Suprapubic skin (tissue), 4 donors: Measurements from ENCODE around the gene UBIAD1. TPM values are rescaled to one million over a fixed set of nuclear protein-coding genes. Genes with fewer than 3 reads are reported as not detected.

Experiments used
- DNase-seq, 2 donors: peaks; one replicate each; pipeline ENCODE4 v3.0.0-alpha.2; 2019; ENCODE audit warnings: low spot score in 2 of 2
- H3K27ac ChIP-seq: fragments of 200-600 bp; sonication (generic); one replicate; pipeline ENCODE4 v1.5.1; 2019
- H3K27me3 ChIP-seq: fragments of 200-600 bp; sonication (generic); one replicate; pipeline ENCODE4 v1.5.1; 2019
- H3K36me3 ChIP-seq: fragments of 200-600 bp; sonication (generic); one replicate; pipeline ENCODE4 v1.5.1; 2019
- H3K4me1 ChIP-seq: fragments of 200-600 bp; sonication (generic); one replicate; pipeline ENCODE4 v1.5.1; 2019
- H3K4me3 ChIP-seq: fragments of 200-600 bp; sonication (generic); one replicate; pipeline ENCODE4 v1.5.1; 2019; ENCODE audit warnings: mild to moderate bottlenecking
- H3K9me3 ChIP-seq: fragments of 200-600 bp; sonication (generic); one replicate; pipeline ENCODE4 v1.5.1; 2019
- EP300 ChIP-seq: sonication (generic); formaldehyde crosslinking; IDR thresholded peaks from one replicate; pipeline ENCODE4 v1.6.1; 2017; ENCODE audit warnings: antibody characterized with exemption
- POLR2A ChIP-seq, 2 donors: fragments of 450-650 bp; IDR thresholded peaks; one replicate each; pipeline ENCODE4 v1.6.1; 2017; ENCODE audit warnings: antibody characterized with exemption in 2 of 2, mild to moderate bottlenecking in 2 of 2, moderate library complexity in 2 of 2
- POLR2AphosphoS5 ChIP-seq, 3 donors: sonication (generic); formaldehyde crosslinking; IDR thresholded peaks; one replicate each; pipeline ENCODE4 v1.6.1; 2017; ENCODE audit warnings: antibody characterized with exemption in 3 of 3
- WGBS: methylation state at CpG from one replicate; pipeline ENCODE4 v1.1.5; 2018; 5-methylcytosine and 5-hydroxymethylcytosine counted together
- total RNA-seq, 4 donors: library from RNA; depleted of rRNA; stranded (reverse); fragments of >200 nt; gene quantifications; one replicate each; pipeline ENCODE4 v1.1.0, GENCODE V29; 2016
- TF ChIP-seq, protein P1 (sequence below), 2 donors: fragments of 200-600 bp in 1 of 2; fragments of 450-650 bp in 1 of 2; sonication (generic) in 1 of 2; IDR thresholded peaks; one replicate each; pipeline ENCODE4 v1.5.1; 2016 to 2019; ENCODE audit warnings: antibody characterized with exemption in 2 of 2, mild to moderate bottlenecking in 1 of 2, moderate library complexity in 1 of 2

The UBIAD1 gene
- total RNA-seq, 4 donors from 2014 or later, result 17.1 to 26.8 (median 19.6) TPM

DNA sequence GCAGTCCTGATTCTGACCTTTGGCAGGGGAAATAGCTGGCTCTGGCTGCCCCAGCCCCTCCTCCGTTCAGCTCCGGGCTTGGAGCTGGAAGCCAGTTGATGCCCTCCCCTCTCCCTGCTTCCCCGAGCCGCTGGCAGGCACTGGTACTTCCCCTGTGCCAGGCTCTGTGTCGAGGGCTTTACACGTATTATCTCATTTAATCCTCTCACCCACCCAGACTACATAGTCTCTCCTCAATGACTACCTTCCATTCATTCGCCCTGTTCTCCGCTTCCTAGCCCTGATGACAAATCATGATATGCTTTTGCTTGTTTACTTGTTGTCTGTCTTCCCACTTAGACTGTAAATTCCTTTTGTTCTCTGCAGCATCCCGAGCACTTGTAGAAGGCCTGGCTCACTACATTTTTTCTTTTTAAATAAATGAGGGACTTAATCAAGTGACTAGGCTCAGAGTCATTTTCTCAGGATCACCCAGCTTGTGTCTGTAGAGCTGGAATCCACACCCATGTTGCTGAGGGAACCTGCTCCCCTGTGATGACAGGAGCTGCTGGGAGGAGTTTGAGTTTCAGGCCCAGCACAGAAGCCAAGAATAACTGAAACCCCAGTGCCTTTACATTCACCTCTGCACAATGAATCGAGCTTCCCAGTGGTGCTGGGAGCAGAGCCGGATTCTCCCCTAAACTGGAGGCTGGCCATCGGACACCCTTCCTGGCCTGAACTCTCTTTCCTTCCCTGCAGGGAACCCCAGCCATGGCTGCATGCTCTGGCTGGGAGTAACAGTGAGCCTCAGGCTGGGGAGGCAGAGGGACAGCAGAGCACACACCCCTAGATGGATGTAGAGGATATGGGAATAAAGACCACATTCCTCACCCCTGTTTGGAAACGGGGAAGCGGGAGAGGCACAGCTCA, 58.3 kb downstream of the UBIAD1 start:
- H3K27ac ChIP-seq, result peak overlapping the region; percentile 24
- H3K4me3 ChIP-seq, result no peak overlapping the region
- no peak for TF ChIP-seq EP300
- no peak for TF ChIP-seq POLR2AphosphoS5 (IDR thresholded peaks at IDR 0.05)
- no peak for TF ChIP-seq POLR2A (IDR thresholded peaks at IDR 0.05)
- TF ChIP-seq, protein P1, sequence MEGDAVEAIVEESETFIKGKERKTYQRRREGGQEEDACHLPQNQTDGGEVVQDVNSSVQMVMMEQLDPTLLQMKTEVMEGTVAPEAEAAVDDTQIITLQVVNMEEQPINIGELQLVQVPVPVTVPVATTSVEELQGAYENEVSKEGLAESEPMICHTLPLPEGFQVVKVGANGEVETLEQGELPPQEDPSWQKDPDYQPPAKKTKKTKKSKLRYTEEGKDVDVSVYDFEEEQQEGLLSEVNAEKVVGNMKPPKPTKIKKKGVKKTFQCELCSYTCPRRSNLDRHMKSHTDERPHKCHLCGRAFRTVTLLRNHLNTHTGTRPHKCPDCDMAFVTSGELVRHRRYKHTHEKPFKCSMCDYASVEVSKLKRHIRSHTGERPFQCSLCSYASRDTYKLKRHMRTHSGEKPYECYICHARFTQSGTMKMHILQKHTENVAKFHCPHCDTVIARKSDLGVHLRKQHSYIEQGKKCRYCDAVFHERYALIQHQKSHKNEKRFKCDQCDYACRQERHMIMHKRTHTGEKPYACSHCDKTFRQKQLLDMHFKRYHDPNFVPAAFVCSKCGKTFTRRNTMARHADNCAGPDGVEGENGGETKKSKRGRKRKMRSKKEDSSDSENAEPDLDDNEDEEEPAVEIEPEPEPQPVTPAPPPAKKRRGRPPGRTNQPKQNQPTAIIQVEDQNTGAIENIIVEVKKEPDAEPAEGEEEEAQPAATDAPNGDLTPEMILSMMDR (IDR thresholded peaks at IDR 0.05), result no peak
- no peaks in the 10 kb centered on the region for H3K36me3 ChIP-seq
- peaks cover 23% of the 10 kb centered on the region for H3K27me3 ChIP-seq
- peaks cover 3% of the 10 kb centered on the region for H3K4me1 ChIP-seq
- no peak for DNase-seq
- WGBS, result 62% methylated on average over 11 of the region's 14 CpGs
- H3K9me3 ChIP-seq, result no peaks in the 10 kb centered on the region

DNA sequence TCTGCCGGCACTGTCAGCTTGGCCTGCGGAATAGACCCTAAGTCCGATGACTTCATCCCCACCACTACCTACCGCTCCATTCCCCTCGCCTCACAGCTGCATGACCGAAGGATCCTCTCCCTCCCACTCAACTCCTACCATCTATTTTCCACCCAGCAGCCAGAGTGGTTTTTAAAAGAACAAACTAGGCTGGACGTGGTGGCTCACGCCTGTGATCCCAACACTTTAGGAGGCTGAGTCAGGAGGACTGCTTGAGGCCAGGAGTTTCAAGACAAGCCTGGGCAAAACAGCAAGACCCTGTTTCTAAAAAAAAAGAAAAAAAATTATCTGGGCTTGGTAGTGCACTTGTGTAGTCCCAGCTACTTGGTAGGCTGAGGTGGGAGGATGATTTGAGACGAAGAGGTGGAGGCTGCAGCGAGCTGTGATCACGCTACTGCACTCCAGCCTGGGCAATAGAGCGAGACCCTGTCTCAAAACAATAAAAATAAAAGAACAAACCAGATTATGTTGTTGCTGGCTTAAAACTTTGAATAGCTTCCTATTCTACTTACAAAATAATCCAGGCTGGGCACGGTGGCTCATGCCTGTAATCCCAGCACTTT, 59.0 kb downstream of the UBIAD1 start:
- WGBS, result 85% methylated on average over 13 of the region's 13 CpGs
- H3K4me3 ChIP-seq, result no peak overlapping the region
- H3K4me1 ChIP-seq, result peaks cover 3% of the 10 kb centered on the region
- DNase-seq, result no peak
- H3K36me3 ChIP-seq, result no peaks in the 10 kb centered on the region
- H3K27me3 ChIP-seq, result peaks cover 25% of the 10 kb centered on the region
- TF ChIP-seq POLR2AphosphoS5 (IDR thresholded peaks at IDR 0.05), result no peak
- no peak for TF ChIP-seq EP300
- TF ChIP-seq, protein P1 (IDR thresholded peaks at IDR 0.05), result no peak
- no peak for TF ChIP-seq POLR2A (IDR thresholded peaks at IDR 0.05)
- H3K9me3 ChIP-seq, result no peaks in the 10 kb centered on the region
- no peak overlapping the region for H3K27ac ChIP-seq

DNA sequence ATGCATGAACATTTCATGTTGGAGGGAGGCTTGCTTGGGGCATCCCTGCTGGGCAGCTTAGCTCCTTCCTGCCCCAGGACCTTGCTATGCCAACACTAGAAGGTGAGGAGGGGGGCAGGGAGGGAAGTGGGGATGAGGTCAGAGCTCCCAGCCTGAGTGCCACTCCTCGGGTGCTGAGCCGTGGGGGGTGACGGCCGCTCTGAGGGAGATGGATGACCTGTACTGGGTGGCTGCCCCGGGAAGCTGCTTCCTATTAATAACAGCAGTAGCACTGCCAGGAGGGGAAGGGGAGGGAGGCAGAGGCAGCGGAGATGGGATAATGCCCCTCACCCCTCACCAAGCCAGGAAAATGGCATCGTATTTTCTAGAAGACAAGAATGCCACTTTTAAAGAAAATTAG, 60.6 kb downstream of the UBIAD1 start:
- TF ChIP-seq, protein P1 (IDR thresholded peaks at IDR 0.05), result no peak
- TF ChIP-seq POLR2AphosphoS5 (IDR thresholded peaks at IDR 0.05) (no peak), POLR2A (IDR thresholded peaks at IDR 0.05) (no peak)
- Histone ChIP-seq H3K4me1 (peaks cover 3% of the 10 kb centered on the region), H3K9me3 (no peaks in the 10 kb centered on the region), H3K27me3 (peaks cover 36% of the 10 kb centered on the region), H3K4me3 (no peak overlapping the region), H3K27ac (no peak overlapping the region), H3K36me3 (no peaks in the 10 kb centered on the region)
- no peak for DNase-seq
- 77% methylated on average over 7 of the region's 7 CpGs for WGBS

DNA sequence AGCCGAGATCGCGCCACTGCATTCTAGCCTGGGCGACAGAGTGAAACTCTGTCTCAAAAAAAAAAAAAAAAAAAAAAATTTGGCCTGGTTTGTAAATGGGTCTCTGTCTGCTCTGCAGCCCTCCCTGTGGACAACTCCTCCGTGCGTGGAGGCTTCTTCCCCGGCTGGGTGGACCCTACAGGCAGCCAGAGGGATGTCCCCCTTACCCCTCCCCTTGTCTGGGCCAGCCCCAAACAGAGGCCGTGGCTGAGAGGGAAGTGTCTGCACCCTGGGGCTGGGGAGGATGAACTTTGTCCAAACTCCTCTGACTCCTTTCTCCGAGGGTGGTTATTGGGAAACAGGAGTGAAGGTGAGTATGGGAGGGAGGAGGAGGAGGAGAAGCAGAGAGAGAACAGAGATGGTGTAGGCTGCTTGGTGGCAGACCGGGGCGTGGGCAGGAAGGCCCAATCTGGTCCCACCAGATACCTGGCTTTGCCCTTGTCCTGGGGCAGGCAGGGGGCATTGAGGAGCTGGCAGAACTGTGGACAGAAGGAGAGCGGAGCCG, 61.3 kb downstream of the UBIAD1 start:
- Histone ChIP-seq H3K9me3 (no peaks in the 10 kb centered on the region), H3K27ac (no peak overlapping the region), H3K4me3 (no peak overlapping the region), H3K27me3 (peaks cover 37% of the 10 kb centered on the region), H3K36me3 (no peaks in the 10 kb centered on the region), H3K4me1 (peaks cover 3% of the 10 kb centered on the region)
- DNase-seq, result no peak
- TF ChIP-seq POLR2A (IDR thresholded peaks at IDR 0.05) (no peak), POLR2AphosphoS5 (IDR thresholded peaks at IDR 0.05) (no peak), EP300 (no peak)
- TF ChIP-seq, protein P1 (IDR thresholded peaks at IDR 0.05), result no peak
- 55% methylated on average over 12 of the region's 13 CpGs for WGBS

DNA sequence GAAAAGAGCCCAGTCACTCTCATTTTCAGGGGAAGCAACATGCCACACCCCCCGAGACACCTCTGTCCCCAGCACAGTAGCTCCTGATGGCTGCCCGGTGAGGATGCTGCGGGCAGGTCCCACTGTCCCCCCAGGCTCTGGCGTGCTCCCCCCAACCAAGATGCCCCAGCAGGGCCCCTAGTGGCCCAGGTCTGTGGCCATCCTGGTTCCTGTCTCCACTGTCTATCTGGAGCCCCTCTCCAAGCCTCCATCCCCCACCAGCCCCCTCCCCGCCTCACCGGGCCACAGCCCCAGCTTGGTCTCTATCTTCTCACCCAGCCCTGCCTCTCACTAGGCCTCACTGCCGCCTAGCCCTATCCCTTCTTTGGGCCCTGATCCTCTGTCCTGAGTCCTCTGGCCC, 61.8 kb downstream of the UBIAD1 start:
- TF ChIP-seq EP300 (no peak), POLR2A (IDR thresholded peaks at IDR 0.05) (no peak), POLR2AphosphoS5 (IDR thresholded peaks at IDR 0.05) (no peak)
- TF ChIP-seq, protein P1 (IDR thresholded peaks at IDR 0.05), result no peak
- 88% methylated on average over 6 of the region's 7 CpGs for WGBS
- H3K36me3 ChIP-seq, result no peaks in the 10 kb centered on the region
- DNase-seq, result no peak
- no peak overlapping the region for H3K27ac ChIP-seq
- H3K27me3 ChIP-seq, result peaks cover 42% of the 10 kb centered on the region
- H3K9me3 ChIP-seq, result no peaks in the 10 kb centered on the region
- H3K4me1 ChIP-seq, result peaks cover 8% of the 10 kb centered on the region
- H3K4me3 ChIP-seq, result no peak overlapping the region
